ENCODE data around the gene ITPKC.

- TF ChIP-seq CTCF (IDR thresholded peaks at IDR 0.05) (no peak), EZH2phosphoT487 (IDR thresholded peaks at IDR 0.05) (no peak)
These were observed 29.3 kb upstream of the ITPKC start for GRCh38 chr19:40687525-40688016.

Measured in neural progenitor cell (in vitro differentiated cells).